Mucosa of descending colon (tissue), 3 donors: ENCODE measurements around the gene BSX. TPM values are rescaled to one million over a fixed set of nuclear protein-coding genes. Genes with fewer than 3 reads are reported as not detected.

Experiments used
- ATAC-seq: fragments of 200-7000 bp; cut with Tn5 transposase; one replicate; pipeline ENCODE4 v1.9.1; 2020; ENCODE audit warnings: mild to moderate bottlenecking, moderate library complexity
- DNase-seq, 3 donors: peaks; one replicate each; pipeline ENCODE4 v3.0.0-alpha.2; 2020
- H3K36me3 ChIP-seq: fragments of 200-600 bp; one replicate; pipeline ENCODE4 v1.8.0; 2021; ENCODE audit warnings: low read depth, mild to moderate bottlenecking
- H3K4me1 ChIP-seq: fragments of 200-600 bp; one replicate; pipeline ENCODE4 v1.8.0; 2021; ENCODE audit warnings: low read depth, mild to moderate bottlenecking
- H3K4me3 ChIP-seq: fragments of 200-600 bp; one replicate; pipeline ENCODE4 v1.8.0; 2021; ENCODE audit warnings: mild to moderate bottlenecking
- H3K9me3 ChIP-seq: fragments of 200-600 bp; one replicate; pipeline ENCODE4 v1.8.0; 2021; ENCODE audit warnings: mild to moderate bottlenecking
- intact Hi-C, 2 donors: fragments of 100-400 bp; cut with DNase I in 1 of 2; cut with micrococcal nuclease in 1 of 2; formaldehyde crosslinking; loops; one replicate each; pipeline versions ENCODE4 v1.11.0 to v1.11.1; 2022; cut with DNase I, micrococcal nuclease
- total RNA-seq, 3 donors: library from RNA; stranded (reverse); fragmentation: NEBNext Ultra II Directional in 2 of 3; extraction: Animal tissue kit (Norgen Biotek cat#: 25700) in 2 of 3; gene quantifications; one replicate each; pipeline versions ENCODE4 v1.2.1 to v1.2.4, GENCODE V29; 2021 to 2023
- TF ChIP-seq, protein P1 (sequence below): fragments of 200-600 bp; IDR thresholded peaks from one replicate; pipeline ENCODE4 v1.8.0; 2022; ENCODE audit warnings: antibody characterized with exemption, mild to moderate bottlenecking
- donor health status: DM: no; HTN: no; CAD: no; lungs with moderate emphysema.
- donor health status: DM: no; HTN: no; CAD: no.
- donor health status: DM: no; HTN: yes; CAD: no.

The BSX gene
- total RNA-seq, 3 donors from 2014 or later, result not detected

DNA sequence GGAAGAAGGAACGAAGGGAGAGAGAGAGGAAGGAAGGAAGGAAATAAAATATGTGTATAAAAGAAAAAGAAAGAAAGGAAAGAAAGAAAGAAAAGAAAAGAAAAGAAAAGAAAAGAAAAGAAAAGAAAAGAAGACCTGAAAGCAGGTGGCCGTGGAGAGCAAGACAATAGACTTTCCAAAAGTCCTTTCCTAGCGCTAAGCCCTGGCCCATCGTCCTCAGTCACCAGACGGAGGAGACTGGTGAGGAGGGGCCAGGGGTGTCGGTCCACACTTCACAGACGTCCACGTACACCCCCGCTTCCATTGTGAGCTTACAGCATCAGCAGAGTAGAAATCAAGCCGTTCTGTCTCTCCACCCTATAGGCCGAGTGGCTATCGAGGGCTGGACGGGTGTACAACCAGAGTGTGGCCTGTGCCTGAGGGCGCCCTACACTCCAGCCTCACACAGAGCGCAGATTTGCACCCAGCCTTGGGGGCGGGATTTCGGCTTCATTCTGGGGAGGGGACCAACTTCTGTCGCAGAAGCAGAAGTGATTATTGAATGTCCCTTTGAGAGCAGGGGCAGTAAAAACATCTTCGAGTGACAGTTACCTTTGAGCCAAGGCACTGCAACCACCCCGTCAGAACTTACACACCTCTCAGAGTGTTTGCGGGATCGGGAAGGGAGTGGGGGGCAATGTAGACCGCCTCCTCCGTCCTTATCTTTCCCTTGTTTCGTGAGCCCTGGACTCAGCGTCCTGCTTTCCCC, 2.0 kb upstream of the BSX start:
- Histone ChIP-seq H3K9me3 (no peaks in the 10 kb centered on the region), H3K4me1 (peaks cover 10% of the 10 kb centered on the region), H3K4me3 (no peak overlapping the region), H3K36me3 (no peaks in the 10 kb centered on the region)
- TF ChIP-seq, protein P1, sequence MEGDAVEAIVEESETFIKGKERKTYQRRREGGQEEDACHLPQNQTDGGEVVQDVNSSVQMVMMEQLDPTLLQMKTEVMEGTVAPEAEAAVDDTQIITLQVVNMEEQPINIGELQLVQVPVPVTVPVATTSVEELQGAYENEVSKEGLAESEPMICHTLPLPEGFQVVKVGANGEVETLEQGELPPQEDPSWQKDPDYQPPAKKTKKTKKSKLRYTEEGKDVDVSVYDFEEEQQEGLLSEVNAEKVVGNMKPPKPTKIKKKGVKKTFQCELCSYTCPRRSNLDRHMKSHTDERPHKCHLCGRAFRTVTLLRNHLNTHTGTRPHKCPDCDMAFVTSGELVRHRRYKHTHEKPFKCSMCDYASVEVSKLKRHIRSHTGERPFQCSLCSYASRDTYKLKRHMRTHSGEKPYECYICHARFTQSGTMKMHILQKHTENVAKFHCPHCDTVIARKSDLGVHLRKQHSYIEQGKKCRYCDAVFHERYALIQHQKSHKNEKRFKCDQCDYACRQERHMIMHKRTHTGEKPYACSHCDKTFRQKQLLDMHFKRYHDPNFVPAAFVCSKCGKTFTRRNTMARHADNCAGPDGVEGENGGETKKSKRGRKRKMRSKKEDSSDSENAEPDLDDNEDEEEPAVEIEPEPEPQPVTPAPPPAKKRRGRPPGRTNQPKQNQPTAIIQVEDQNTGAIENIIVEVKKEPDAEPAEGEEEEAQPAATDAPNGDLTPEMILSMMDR, result no peak
- DNase-seq, result no peak
- intact Hi-C loops, result no loop called here
- ATAC-seq, result no peak

DNA sequence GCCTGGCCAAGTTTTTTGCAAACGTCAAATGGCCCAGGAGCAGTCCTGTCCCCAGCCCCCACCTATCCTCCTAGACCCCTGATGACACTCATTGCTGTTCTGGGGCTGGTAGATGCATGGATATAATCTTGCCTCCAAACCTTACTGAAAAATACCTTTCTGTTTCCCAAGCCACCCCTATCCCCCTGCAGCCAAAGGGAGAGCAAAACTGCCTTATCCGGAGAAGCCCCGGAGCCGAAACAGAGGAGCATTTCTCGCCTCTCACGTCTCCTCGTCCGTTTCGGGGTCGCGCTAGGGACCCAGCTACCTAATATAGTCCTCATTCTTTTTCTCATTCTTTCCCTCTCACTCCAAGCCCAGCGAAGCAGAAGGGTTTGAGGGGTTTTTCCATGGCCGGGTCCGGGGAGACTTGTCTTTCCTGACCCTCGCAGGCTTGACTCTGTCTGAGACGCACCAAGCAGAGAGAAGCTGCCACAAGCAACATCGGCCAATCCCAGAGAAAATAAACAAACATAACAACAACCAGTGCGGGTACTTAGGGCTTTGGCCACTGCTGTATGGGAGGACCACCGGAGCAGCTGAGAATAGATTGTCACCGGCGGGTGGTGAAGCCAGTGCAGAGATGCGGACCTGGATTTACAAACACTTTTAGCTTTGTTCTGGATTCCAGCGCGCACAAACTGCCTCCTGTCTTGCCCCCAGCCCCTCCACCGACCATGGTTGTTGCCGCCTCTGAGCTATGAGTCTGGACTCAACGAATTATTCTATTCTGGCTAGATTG, 1.6 kb downstream of the BSX start:
- TF ChIP-seq, protein P1, result no peak
- Histone ChIP-seq H3K4me1 (peaks cover 10% of the 10 kb centered on the region), H3K36me3 (no peaks in the 10 kb centered on the region), H3K4me3 (no peak overlapping the region), H3K9me3 (no peaks in the 10 kb centered on the region)
- intact Hi-C loops, result no loop called here
- no peak for ATAC-seq
- no peak for DNase-seq

DNA sequence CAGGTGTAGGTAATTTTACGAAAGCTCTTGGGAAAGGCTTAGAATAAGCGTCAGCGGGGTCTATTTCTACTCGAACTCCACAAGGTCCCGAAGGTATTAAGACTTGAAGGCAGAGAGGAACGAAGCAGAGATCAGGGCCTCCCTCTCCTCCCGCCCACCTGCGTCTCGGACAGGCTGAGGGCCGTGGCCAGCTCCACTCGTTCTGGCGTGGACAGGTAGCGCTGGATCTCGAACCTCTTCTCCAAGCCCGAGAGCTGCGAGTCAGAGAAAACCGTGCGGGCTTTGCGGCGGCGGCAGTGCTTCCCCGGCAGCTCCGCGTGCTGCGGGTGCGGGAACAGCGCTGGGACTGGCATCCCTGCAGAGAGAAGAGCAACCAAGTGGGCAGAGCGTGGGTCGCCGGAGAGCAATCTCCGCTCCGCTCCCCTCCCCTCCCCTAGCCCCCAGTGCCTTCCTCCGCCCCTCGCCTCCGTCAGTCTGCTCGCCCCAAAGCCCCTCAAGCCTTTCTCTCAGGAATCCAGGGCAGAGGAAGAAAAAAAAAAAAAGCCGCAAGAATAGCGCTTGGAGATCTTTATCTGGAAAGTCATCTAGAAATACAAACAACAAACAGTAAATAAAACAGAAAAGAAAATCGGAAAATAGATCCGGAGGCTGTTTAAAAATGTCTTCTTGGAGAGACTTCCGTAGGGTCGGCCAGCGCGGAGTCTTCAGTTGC, 2.4 kb downstream of the BSX start:
- no peaks in the 10 kb centered on the region for H3K9me3 ChIP-seq
- DNase-seq, result no peak
- no peak for ATAC-seq
- H3K4me1 ChIP-seq, result peaks cover 6% of the 10 kb centered on the region
- TF ChIP-seq, protein P1, result no peak
- no peak overlapping the region for H3K4me3 ChIP-seq
- H3K36me3 ChIP-seq, result no peaks in the 10 kb centered on the region
- intact Hi-C loops, result no loop called here

DNA sequence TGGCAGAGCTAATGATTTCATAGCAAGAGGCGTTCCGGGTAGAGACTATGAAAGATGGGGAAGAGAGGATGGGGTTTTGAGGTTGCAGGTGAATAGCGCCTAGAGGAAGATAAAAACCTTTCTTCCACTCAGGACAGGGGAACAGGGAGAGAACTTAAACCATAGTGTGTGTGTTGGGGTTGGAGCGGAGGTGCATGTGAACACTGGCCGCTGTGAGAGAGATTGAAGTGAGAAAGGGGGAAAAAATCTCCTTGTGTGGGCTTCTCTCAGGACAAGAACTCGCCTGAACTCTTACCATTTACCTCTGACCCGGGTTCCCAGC, 3.4 kb downstream of the BSX start:
- Histone ChIP-seq H3K4me3 (no peak overlapping the region), H3K4me1 (no peaks in the 10 kb centered on the region), H3K36me3 (no peaks in the 10 kb centered on the region), H3K9me3 (no peaks in the 10 kb centered on the region)
- DNase-seq (no peak), ATAC-seq (no peak)
- TF ChIP-seq, protein P1, result no peak
- intact Hi-C loops, result no loop called here

DNA sequence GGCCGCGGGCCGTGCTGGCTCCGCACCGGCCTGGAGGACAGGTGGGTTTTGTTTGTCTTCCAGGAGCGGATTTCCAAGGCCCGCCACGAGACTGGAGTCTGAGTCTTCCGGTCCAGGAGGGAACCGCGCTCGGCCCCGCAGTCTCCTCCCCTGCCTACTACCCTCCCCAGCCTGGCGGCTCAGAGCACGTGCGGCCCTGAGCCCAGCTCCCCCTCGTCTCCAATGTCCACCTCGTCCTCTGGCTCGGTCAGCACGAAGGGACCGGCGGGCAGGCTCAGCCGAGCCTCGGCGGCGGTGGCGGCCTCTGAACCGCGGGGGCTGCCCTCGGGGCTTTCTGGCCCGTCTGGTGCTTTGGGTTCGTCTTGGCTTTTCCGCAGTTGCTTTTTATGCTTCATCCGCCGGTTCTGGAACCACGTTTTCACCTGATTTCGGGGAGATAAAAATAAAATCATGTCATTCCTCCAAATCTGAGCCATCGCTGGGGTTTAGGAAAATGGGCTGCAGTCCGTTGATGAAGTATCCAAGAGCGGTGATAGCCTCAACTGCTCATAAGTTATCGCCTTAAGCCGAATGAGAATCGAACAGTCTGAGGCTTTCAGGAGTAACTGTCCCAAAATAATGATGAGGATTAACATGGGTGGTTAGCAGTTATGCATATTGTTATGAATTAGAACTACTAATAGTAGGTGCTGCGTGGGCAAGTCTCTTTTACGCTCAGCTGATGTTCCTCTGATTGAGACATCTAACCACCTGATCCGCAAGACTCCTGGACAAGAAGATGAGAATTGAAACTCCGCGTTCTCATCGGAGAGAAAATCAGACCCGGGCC, 4.0 kb downstream of the BSX start:
- intact Hi-C loops, result no loop called here
- no peak for ATAC-seq
- Histone ChIP-seq H3K4me3 (no peak overlapping the region), H3K36me3 (no peaks in the 10 kb centered on the region), H3K9me3 (no peaks in the 10 kb centered on the region), H3K4me1 (no peaks in the 10 kb centered on the region)
- no peak for DNase-seq
- TF ChIP-seq, protein P1, result no peak
